ENCODE measurements around the gene AP5Z1. TPM values are rescaled to one million over a fixed set of nuclear protein-coding genes. Genes with fewer than 3 reads are reported as not detected.

Gene AP5Z1
- total RNA-seq (21.1 and 22.1 TPM in 2 replicates), polyA plus RNA-seq (22.6 and 23.9 TPM in 2 replicates)

DNA sequence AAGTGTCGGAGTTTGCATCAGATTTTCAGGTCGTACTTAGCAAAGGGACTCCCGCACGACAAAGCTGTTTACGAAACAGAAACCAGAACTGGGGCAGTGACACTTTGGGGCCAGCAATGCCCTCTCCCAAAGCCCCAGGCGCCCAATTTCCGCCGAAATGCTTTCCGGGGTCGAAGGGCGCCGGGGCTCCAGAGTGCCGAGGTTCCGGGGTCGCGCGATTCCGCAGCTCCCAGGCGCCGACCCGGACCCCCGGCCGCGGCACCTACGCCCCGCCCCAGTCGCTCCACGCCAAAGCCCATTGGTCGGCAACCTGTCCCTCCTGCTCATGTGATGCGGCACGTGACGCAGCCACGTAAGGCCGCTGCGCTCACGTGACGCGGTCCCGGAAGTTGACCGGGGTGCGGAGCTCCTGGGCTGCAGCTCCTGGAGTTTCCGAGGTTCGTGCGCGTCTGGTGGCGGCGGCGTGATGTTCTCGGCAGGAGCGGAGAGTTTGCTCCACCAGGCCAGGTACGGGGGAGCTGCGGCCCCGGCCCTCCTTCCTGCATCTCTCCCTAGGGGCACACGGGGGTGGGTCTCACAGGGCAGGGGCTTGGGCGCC is at the start of gene AP5Z1:
AP5Z1 (plus strand) TSS at position 374 of the 598 bp plus-strand sequence; CDS start at position 467, 93 bp downstream.
- no peak for TF ChIP-seq CTCF (IDR thresholded peaks at IDR 0.05; ENCODE audit: low read depth, low read length)
- Histone ChIP-seq H3K27ac (peak within 1 kb of the TSS; percentile 91), H3K4me3 (peak within 1 kb of the TSS; percentile 86), H3K36me3 (no peaks in the 10 kb centered on the region), H3K4me1 (ENCODE audit: low read depth) (no peaks in the 10 kb centered on the region), H3K9me3 (ENCODE audit: low read depth) (no peaks in the 10 kb centered on the region), H3K27me3 (no peaks in the 10 kb centered on the region)
- peak; percentile 97 to 98 for DNase-seq (ENCODE audit: low read depth in 1 of 2, low spot score in 1 of 2)

DNA sequence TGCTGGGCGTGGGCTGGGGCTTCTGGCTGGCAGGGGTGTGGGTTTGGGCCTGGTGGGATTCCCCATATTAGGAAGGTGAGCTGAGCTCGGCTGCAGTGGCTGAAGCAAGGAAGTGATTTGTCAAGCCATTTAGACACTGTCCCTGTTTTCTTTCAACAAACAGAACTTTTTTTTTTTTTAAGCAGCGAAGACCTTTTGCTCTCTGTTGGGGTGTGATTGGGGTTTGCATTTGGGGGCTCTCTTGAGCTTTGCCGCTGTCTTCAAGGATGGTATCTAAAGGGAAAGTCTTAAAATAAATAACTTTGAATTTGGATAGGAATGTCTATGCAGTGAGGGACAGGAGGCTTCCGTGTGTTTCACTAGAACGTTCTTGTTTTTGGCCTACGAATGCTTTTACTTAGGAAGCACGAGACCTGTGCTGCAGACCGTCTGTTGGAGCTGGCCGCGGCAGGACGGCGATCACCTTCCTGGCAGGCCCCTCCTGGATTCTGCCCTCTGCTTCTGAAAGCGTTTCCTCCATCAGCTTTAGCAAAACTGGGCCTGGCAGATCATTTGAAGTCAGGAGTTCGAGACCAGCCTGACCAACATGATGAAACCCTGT is 49.5 kb upstream of the AP5Z1 start:
- H3K4me1 ChIP-seq (ENCODE audit: low read depth), result peaks cover 45% of the 10 kb centered on the region
- peak overlapping the region; percentile 95 for H3K27ac ChIP-seq
- no peaks in the 10 kb centered on the region for H3K9me3 ChIP-seq (ENCODE audit: low read depth)
- H3K27me3 ChIP-seq, result no peaks in the 10 kb centered on the region
- DNase-seq (ENCODE audit: low read depth in 1 of 2, low spot score in 1 of 2), result peak in 1 of 2 donors; percentile 62
- no peak for TF ChIP-seq CTCF (IDR thresholded peaks at IDR 0.05; ENCODE audit: low read depth, low read length)
- H3K4me3 ChIP-seq, result no peak overlapping the region
- no peaks in the 10 kb centered on the region for H3K36me3 ChIP-seq

GRCh38 chr7:4726566-4726965 is 48.9 kb upstream of the AP5Z1 start:
- Histone ChIP-seq H3K4me3 (no peak overlapping the region), H3K27ac (peak overlapping the region; percentile 95)

DNA sequence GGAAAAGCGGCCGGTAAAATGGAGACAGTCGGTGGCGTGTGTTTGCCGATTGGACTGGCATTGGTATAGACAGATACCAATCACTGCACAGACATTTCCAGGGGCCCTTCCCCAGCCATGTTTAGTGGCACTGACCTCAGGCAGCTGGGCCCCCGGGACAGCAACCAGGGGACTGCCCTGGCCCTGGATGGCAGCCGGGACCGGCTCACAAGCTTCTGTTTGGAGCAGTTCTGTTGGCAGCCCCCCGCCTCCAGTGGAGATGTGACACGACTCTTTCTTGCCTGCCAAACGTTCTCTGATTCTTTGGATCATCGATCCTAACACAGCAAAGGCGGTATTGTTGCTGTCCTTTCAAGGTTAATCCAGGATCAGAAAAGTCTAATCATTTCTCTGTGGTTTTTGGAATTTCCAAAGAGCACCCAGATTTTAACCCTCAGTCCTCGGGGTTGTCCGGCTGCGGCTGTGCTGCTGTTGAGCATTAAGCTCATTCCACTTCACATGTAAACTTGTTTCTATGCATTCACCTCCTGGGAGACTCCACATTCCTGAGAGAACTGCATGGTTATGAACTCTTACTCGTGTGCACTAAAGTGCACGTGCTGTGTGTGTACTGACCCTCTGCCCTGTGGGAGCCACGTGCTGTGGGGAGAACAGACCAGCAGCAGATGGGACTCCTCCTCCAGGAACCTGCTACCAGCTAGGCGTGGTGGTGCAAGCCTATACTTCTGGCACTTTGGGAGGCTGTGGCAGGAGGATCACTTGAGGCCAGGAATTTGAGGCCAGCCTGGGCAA is 47.3 kb upstream of the AP5Z1 start:
- no peak overlapping the region for H3K4me3 ChIP-seq
- H3K36me3 ChIP-seq, result no peaks in the 10 kb centered on the region
- H3K9me3 ChIP-seq (ENCODE audit: low read depth), result no peaks in the 10 kb centered on the region
- H3K27me3 ChIP-seq, result no peaks in the 10 kb centered on the region
- peaks cover 36% of the 10 kb centered on the region for H3K4me1 ChIP-seq (ENCODE audit: low read depth)
- no peak for TF ChIP-seq CTCF (IDR thresholded peaks at IDR 0.05; ENCODE audit: low read depth, low read length)
- DNase-seq (ENCODE audit: low read depth in 1 of 2, low spot score in 1 of 2), result no peak
- H3K27ac ChIP-seq, result peak overlapping the region; percentile 35

More at GRCh38 chr7:4726566-4726965, 48.9 kb upstream of the AP5Z1 start:
- Histone ChIP-seq H3K4me1 (ENCODE audit: low read depth) (peaks cover 41% of the 10 kb centered on the region), H3K27me3 (no peaks in the 10 kb centered on the region), H3K9me3 (ENCODE audit: low read depth) (no peaks in the 10 kb centered on the region), H3K36me3 (no peaks in the 10 kb centered on the region)
- no peak for TF ChIP-seq CTCF (IDR thresholded peaks at IDR 0.05; ENCODE audit: low read depth, low read length)
- DNase-seq (ENCODE audit: low read depth in 1 of 2, low spot score in 1 of 2), result no peak

- Histone ChIP-seq H3K27me3 (no peaks in the 10 kb centered on the region), H3K36me3 (no peaks in the 10 kb centered on the region), H3K4me3 (no peak overlapping the region), H3K4me1 (ENCODE audit: low read depth) (peaks cover 30% of the 10 kb centered on the region), H3K9me3 (ENCODE audit: low read depth) (no peaks in the 10 kb centered on the region), H3K27ac (peak overlapping the region; percentile 13)
- no peak for TF ChIP-seq CTCF (IDR thresholded peaks at IDR 0.05; ENCODE audit: low read depth, low read length)
- DNase-seq (ENCODE audit: low read depth in 1 of 2, low spot score in 1 of 2), result no peak
These were observed 46.2 kb upstream of the AP5Z1 start for GRCh38 chr7:4729266-4729665.
